Epithelial cell of proximal tubule (primary cell): ENCODE measurements around the gene C2CD2. TPM values are rescaled to one million over a fixed set of nuclear protein-coding genes. Genes with fewer than 3 reads are reported as not detected.

Experiments
- DNase-seq: peaks from one replicate; pipeline ENCODE4 v3.0.0-alpha.2; 2011; ENCODE audit warnings: low read depth
- H3K4me3 ChIP-seq: 2 replicates; pipeline ENCODE4 v1.5.1; 2011; ENCODE audit warnings: low read depth, mild to moderate bottlenecking, low read length
- total RNA-seq: library from RNA; depleted of rRNA; stranded (reverse); fragments of >200 nt; gene quantifications from 2 replicates; pipeline ENCODE4 v1.2.3, GENCODE V29; 2015
- TF ChIP-seq, protein P1 (sequence below): conservative IDR thresholded peaks from 2 replicates; pipeline ENCODE4 v1.5.1; 2012; ENCODE audit warnings: low read depth, mild to moderate bottlenecking, low read length

The C2CD2 gene
- total RNA-seq, 1 donor from 2014 or later: 7.1 TPM

DNA sequence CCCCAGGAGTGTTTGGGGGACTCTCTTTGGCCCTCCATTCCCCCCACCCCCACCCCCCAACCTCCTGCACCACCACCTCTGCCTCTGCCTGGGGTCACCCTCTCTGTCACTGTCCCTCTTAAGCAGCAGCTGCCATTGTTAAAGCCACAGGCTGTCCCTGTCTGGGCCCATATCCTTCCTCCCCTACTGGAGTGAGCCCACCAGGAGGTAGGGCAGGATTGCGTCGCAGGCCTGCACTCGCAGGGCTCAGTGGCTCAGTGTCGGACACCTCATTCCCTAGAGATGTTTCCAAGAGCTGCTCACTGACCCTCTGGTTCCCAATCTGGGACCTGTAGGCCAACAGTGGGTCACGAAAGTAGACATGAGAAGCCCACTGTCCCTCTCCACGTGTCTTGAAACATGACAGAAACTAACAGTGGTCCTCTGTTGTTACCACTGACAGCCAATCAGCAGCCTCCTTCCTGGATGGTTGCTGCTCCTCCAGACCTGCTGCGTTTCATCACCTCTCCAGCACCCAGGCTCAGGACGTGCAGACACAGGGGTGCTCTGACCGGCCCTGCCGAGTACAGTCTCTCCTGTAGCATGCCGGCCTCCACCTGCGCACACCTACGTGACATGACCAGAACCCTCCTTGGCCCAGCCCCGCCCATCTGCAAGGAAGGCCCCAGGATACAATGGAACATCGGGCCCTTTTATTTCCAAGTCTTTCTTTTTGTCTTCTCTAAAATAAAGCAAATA lies 82.4 kb downstream of the C2CD2 start:
- no peak overlapping the region for H3K4me3 ChIP-seq
- TF ChIP-seq, protein P1, sequence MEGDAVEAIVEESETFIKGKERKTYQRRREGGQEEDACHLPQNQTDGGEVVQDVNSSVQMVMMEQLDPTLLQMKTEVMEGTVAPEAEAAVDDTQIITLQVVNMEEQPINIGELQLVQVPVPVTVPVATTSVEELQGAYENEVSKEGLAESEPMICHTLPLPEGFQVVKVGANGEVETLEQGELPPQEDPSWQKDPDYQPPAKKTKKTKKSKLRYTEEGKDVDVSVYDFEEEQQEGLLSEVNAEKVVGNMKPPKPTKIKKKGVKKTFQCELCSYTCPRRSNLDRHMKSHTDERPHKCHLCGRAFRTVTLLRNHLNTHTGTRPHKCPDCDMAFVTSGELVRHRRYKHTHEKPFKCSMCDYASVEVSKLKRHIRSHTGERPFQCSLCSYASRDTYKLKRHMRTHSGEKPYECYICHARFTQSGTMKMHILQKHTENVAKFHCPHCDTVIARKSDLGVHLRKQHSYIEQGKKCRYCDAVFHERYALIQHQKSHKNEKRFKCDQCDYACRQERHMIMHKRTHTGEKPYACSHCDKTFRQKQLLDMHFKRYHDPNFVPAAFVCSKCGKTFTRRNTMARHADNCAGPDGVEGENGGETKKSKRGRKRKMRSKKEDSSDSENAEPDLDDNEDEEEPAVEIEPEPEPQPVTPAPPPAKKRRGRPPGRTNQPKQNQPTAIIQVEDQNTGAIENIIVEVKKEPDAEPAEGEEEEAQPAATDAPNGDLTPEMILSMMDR: no peak
- DNase-seq: no peak

DNA sequence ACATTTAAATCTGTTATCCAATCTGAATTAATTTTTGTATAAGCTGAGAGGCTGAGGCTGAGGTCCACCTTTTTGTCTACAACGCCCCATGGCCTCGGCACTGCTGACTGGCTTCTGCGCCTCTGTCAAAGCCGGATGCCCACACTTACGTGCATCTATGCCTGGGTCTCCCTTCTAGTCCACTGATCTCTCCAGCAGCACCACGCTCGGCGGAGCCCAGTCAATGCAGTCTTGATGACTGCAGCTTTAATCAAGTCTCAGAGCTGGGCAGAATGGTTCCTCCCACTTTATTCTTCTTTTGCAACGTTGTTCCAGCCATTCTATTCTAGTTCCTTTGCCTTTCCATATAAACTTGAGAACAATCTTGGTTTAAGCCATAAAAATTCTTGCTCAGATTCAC lies 84.0 kb downstream of the C2CD2 start:
- TF ChIP-seq, protein P1: no peak
- H3K4me3 ChIP-seq: no peak overlapping the region
- no peak for DNase-seq

DNA sequence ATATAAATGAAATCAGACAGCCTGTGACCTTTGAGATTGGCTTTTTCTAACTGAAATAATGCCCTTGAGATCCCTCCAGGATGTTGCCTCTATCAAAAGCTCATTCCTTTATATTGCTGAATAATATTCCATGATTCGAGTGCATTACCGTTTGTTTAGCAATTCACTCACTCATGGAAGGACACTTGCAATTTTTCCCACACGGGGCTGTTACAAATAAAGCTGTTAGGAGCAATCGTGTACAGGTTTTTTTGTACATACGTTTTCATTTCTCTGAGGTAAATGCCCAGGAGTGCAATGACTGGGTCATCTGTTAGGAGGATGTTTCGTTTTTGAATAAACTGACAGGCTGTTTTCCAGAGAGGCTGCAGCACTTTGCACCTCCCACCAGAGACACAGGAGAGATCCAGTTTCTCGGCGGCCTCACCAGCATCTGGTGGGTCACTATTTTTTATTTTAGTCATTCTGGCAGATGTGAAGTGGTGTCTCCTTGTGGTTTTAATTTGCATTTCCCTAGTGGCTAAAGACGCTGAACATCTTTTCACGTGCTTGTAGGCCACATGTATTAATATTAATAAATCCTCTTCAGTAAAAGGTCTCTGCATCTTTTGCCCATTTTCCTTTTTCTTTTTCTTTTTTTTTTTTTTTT lies 85.6 kb downstream of the C2CD2 start:
- TF ChIP-seq, protein P1: no peak
- H3K4me3 ChIP-seq: no peak overlapping the region
- DNase-seq: no peak

DNA sequence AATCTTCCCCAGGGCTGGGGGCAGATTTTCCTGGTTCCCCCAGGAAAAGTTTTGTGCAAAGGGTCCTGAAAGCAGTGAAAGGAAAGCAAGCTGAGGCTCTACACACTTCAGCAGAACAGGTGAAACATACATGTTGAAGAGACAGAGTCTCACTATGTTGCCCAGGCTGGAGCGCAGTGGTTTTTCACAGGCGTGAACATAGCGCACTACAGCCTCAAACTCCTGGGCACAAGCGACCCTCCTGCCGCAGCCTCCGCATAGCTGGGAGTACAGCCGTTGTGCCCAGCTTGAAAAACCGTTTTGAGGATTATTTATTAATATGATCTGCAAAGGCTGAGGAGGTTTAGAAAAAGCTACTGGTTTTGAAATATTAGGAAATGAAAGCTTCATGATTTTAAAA lies 86.5 kb downstream of the C2CD2 start:
- no peak overlapping the region for H3K4me3 ChIP-seq
- no peak for DNase-seq
- TF ChIP-seq, protein P1: no peak

DNA sequence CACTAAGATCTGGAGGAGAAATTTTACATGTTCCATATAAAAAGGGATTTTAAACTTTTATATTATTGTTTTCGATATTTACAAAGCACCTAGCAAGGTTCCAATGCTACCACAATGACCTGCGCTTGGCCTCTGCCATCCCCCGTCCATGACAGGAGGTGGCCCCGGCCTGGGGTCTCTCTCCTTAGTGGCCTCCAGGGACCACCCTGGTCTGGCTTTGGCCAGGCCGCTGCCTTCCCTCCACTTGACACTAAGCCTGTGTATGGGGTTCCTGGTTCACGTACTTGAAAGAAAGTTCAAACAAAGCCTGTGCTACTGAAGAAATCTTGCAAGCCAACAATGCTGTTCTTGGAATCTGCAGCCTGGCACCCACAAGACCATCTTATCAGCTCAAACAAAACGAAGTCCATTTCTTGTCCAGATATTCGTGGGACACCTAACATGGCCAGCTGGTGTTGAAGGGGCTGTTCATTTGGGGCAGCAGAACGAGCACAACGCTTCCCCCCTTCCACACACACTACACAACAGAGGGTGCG lies 87.5 kb downstream of the C2CD2 start:
- TF ChIP-seq, protein P1: no peak
- DNase-seq: no peak
- H3K4me3 ChIP-seq: no peak overlapping the region

DNA sequence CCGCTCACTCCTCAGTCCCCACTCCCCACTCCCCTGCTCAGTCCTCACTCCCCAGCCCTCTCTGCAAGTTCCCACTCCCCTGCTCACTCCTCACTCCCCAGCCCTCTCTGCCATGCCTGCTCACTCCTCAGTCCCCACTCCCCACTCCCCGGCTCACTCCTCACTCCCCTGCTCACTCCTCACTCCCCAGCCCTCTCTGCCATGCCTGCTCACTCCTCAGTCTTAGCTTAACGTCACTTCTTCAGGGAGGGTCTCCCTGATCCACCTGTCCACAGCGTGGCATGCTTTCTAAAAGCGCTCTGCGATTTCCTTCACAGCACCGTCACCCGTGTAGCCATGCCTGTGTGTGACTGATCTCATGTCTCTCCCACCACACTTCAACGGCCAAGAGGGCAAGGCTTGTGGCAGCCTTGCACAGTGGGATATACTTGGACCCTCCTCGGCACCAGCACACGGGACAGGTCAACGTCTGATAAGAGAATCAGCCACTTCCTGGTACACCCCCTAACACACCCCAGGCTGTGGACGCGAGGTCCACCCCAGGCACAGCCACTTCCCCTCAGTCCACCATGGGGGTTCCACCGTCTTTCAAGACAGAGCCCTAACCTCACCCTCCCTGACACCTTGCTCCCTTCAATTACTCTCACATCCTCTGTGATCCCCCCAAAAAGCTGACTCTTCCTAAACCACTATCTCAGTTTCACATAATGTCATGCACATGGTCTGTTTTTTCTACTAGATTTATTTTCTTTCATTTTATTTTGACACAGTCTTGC lies 88.6 kb downstream of the C2CD2 start:
- DNase-seq: no peak

More for the DNA sequence above, 88.6 kb downstream of the C2CD2 start:
- H3K4me3 ChIP-seq: no peak overlapping the region
- TF ChIP-seq, protein P1: no peak
